ENCODE results near the gene HDAC4.

Gene HDAC4

DNA sequence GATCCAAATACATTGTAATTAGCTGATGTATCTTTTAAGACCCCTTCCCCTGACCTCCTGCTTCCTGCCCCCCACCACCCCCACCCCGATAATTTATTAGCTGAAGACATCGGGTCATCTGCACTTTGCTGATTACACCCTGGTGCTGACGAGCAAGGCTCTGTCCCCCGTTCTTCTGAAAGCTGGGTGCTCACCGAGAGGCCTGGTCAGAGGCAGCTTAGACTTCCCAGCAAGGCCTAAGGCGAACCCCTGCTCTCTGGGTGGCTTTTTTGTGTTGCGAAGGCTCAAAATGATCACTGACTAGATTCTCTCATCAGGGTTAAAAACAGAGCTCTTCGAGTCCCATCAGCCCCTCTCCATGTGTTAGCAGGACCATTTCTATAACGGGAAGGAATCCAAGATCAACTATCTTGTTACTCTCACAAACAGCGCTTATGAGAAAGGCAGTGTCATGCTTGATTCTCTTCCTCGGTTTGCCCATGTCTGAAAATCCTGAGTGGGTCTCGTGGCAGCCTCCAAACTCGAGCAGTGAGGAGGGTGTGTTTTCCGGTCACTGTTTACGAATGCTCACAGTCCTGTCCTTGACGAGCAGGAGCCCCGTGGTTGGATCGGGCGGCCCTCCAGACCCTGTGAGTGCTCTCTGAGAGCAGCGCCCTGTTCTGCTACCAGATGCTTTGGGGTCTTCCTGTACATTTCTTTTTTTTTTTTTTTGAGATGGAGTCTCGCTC lies 201.6 kb downstream of the HDAC4 start:
- DNase-seq, result no peak

DNA sequence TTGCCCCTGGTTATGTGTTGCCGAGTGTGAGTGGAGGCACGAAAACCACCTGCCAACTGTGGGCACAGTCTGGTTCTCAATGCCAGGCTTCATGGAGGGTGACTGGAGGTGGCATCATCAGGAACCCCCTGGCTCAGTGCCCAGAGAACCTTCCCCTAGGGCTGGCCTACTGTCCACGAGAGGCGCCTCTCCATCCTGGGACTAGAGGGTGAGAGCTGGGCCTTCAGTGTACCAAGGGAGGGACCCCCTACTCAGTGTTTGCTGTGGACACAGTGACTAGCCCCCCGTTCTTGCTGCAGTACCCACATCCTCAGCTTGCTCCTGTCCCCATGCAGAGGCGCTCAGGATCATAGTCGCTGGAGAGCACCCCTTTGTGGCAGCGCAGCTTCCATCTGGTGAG lies 202.6 kb downstream of the HDAC4 start:
- peak in 1 of 3 donors; percentile 20 for DNase-seq

DNA sequence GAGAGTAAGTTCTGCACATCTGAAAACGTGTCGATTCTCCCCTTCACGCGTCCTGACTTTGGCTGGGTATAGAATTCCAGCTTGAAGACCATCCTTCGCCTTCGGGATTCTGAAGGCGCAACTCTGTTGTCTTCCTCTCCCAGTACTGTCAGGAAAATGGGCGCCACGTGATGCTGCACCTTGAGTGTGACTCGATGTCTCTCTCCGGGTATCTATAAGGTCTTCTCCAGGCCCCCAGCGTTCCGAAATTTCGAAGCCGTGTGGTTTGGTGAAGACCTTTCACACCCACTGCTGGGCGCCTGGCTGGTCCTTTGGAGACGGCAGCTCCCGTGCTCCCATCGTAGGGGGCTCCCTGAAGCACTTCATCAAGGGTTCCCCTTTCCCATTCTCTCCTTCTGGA lies 203.7 kb downstream of the HDAC4 start:
- no peak for DNase-seq

DNA sequence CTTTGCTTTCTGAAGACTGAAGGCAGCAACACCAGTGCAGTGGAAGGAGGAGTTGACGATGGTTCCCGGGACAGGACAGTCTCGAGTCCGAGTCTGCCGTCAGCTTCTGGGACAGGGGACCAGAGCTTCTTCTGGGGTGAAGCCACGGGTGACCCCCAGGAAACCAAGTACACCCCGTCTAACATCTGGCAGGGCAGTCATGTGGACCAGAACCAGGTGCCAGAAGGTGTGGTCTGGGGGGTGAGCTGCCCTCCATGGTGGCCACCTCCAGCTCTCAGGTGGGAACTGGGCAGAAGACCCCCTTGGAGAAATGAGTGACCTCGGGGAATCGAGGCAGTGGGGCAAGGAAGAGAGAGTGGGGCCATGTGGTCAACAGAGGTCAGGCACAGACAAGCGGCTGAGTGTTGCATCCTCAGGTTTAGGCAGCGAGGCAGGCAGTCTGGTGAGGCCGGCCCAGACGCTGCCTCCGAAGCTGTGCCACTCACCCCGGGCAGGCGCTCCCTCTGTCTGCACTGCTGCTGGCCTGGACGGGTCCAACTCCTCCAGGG lies 204.3 kb downstream of the HDAC4 start:
- no peak for DNase-seq

DNA sequence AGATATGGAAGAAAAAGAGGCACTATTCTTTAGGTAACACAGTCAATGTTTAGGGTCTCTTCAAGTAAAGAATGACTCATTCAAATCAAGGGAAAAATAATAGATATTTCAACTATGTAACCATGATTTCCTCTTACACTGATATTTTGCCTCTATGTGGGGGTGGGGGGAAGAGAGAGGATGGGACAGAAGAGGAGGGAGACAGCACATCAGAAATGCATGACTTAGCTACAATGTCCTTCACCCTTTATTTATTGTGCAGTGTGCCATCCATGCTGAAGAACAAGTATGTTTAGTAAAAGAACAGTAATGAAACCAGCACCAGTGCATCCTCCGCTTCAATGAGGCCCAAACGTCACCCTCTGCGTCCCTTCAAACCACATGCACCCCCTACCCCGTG lies 204.8 kb downstream of the HDAC4 start:
- no peak for DNase-seq

DNA sequence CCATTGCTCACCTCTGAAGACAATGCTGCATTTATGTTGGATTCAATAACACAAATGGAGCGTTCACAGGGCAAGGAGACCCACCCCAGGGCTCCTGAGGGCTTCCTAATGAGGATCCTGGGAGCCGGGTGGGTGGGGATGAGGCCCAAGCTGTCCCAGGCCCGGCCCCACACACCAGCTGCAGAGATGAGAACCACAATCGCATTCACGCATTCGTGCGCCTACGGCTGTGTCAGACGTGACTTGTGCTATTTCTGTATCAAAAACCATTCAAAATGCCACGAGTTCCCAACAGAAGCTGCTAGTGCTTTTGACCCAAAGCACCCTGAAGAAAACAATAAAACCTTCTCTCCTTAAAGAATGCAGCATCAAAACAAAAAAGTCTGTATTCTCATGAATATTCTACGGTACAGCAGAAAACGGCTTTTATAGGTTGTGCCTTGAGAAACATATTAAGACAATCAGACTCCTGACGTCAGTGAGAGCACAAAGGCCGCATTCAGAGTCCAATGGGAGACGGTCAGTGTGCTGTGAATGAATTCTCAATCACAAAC lies 205.4 kb downstream of the HDAC4 start:
- DNase-seq, result no peak

DNA sequence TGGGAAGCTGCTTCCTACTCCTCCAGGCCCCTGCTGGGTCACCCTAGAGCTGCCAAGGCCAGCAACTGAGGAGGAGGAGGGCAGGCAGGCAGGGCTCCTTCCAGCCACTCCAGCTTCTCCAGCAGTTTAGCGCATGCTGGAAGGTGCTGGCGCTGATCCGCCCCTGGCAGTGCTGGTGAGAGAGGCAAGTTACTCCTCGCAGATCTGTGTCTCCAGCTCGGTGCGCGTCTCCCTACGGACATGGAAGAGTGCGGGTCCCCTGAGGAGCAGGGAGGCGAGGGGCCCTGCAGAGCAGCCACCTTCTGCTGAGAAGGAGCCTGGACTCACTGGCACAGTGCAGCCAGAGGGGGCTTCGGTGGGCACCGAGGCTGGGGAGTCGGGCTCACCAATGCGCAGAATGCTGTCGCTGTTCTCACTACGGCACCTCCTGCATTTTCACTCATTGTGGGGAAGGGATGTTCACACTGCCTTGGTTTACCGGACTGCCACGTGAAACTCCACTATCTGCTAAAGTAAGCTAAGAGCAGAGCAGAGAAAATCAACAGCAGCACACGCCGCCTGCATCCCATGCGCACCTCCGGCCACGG lies 206.0 kb downstream of the HDAC4 start:
- DNase-seq, result no peak

DNA sequence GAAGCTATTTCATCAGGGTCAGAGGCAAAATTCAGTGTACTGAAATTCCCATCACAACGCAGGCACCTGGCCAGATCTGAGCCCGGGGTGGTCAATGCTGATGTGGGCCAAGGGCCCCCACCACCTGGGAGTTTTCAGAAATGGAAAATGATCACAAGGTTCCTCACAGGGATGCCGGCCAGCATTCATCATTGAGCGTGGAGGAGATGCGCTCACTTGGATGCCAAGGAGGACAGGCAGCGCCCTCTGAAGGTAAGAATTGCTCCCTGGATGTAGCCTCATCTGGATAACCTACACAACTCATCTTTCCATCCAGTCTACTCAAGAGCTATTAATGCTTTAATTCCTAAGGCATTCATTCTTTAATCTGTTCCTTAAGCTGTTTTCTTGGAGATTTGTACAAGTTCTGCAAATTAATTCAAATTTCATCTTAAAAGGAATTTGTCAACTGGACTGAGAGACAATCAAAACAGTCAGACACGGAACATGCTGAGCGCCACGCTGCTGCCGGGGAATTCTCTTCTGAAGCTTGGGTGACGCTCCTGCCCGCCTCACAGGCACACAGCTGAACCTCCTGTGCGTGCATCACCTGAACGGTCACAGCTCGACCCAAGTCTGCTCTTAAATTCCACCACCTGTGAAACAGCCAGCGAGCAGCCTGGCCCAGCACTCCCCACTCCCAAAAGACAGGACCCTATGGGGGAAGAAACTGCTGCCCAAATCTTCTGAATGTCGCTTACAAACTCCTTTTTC lies 206.7 kb downstream of the HDAC4 start:
- DNase-seq, result no peak

DNA sequence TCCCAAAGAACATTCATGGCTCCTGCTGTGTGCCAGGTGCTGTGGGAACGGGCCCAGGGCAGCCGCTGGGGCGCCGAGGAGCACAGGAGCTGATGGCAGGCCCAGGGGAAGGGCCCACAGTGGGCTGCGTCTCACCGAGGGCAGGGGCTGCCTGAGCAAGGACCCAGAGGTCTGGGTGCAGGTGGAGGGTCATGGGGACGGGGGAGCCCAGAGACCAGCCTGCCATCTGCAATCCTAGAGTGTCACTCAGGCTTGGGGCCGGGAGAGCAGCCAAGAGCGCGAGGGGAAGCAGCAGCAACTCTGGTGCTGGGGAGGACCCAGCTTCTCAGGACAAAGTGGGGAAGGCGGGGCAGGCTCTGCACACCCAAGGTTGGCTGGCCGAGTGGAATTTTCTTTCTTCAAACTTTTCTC lies 207.4 kb downstream of the HDAC4 start:
- DNase-seq, result no peak

DNA sequence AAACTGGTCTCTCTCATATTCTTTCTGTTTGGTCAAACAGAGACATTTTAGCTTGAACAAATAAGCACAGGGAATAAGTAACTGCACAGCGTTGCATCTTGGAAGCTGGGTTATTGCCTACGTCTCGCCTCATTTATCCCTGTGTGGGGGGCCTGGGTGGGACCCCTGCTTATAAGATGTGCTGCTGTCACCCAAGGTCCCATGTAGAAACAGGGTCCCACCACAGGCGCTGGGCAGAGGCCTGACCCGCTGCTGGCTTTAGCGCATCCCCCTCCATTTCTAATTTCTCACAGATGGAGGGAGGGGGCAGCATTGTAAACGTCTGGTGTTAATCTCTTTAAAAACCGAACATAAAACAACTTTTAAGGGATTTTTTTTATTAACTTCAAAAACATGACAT lies 207.8 kb downstream of the HDAC4 start:
- DNase-seq, result no peak

DNA sequence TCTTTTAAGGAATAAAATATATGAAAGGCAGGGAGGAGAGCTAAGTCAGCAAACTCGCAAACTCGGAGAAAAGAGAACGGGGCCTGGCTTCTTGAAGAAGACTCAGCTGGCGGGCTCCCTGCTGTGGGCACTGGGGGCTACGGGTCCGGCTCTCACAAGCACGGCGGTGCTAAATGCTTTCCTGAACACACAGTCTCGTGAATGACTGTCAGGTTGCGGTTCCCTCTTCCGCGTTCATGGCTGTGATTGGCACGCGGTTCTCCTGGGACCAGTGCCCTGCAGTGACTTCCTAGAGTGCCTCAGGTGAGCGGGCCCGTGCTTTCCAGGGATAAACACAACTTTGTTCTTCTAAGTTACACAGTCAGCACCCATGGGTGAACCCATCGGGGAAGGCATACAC lies 208.4 kb downstream of the HDAC4 start:
- no peak for DNase-seq

DNA sequence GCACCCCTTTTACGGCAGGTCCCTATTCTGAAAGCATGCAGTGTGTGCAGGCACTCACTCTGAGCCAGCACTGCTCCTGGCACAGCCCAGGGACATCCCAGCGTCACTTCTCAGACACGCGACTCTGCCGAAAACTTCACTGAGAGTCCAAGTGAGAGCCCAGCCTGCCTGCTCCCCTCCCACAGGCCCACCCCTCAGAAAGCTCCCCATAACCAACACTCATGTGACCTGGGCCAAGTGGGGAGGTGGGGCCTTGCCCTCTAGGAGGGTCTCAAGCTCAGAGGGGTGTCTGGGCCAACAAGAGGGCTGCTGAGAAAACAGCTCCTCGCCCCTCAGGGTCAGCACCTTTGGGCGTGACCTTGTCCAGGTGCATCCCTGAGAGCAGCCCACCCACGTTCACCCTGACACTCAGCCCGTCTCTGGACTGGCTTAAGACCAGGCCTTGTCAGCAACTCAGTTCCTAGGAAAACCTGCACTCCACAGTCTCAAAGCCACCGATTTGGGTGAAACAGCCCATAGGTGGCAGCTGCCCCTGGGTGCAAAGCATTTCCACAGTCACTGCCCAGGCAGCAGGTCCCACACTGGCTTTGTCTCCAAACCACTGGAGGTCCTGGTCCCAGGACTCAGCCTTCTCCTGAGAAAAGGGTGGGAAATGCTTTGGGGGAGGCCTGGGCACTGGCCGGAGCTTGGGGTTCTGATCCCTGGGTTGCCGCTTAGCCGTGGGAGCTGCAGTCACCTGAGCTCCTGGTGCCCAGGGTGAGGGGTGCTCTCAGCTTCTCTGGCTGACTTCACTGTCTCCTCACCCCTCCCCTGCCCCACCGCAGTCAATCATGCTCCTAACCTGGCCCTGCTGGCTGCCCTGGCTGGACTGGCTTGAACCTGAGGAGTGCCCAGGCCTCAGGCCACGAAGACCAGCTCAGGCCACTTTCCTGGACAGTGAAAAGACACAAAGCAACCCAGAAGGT lies 209.6 kb downstream of the HDAC4 start:
- DNase-seq, result no peak

DNA sequence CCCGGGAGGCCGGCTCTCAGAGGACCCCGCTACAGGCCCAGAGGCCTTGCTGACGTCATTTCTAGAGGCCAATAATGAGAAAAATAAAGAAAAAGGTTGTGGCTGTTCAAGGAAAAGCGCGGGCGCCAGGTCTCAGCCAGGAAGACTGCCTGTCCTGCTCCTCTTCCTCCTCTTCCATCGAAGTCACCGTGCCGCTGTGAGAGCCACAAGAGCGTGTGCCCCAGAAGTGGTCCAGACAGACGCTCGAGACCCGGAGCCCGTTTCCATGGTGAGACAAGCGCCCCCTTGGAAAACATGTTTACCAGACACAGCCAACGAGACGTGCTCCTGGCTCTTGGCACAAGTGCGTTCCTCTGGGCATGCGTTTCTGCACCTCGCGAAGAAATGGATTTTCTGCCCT lies 210.5 kb downstream of the HDAC4 start:
- DNase-seq, result no peak

DNA sequence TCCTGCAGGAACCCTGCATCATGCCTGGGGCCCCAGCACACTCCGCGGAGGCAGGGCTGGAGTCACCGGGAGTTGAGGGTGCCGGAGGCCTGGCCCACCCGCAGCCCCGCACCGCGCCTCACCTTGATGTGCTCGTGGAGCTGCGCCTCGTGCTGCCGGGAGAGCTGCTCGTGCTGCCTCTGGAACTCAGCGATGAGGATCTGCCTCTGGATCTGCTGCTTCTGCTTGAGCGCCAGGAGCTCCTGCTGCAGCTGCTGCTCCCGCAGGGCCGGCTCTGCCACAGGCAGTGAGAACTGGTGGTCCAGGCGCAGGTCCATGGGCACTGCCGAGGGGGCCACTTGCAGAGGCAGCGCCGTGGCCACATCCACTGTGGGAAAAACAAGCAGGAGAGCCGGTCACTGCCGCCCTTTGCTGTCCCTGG lies 211.1 kb downstream of the HDAC4 start:
- DNase-seq, result no peak

DNA sequence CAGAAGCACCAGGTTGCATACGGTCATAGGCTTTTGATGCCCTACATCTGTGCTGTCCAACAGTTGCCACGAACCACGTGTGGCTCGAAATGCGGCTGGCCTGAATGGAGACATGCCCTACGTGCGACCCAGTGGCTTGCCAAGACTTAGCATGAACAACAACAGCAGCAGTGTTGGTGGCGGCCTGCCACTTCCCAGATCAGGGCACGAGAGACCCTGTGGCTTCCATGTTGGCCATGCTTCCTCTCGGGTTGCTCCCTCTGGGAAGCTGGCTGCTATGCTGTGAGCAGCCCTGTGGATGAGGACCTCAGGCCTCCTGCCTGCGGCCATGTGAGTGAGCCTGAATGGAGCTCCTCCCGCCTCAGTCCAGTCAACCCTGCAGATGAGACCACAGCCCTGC lies 212.3 kb downstream of the HDAC4 start:
- DNase-seq, result no peak

DNA sequence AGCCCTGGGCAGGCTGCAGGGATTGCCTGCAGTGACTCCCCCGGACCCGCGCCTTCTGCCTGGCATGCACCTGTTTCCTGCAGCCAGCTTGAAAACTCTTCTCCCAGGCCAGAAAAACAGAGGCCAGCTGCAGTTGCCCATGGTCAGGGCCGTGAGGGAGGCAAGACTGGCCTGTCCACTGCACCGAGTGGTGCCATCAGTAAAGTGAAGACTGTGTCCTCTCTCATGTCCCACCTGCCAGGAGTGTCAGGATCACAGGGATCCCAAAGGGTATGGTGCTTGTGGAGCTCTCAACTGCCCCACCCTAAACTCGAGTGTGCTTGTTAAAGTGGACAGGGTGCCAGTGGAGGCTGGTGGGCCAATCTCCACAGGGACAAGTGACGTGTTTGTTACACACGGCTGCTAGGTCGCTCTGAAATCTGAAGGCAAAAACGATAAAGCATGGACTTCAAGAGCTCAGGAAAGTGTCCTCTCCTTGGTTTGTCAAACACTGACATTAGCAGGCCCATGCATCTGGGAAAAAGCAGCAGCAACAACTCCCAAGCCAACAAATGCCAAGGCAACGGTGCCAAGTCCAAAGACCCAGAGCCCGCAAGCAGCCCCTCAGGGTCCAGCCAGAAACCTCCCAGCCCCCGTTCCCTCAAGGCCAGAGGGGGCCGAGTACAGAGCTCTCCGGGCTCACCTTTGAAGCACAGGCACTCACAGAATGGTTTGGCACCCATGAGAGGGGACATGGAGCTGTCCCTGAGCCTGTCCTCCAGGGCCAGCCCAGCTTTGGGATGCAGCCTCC lies 213.2 kb downstream of the HDAC4 start:
- no peak for DNase-seq

DNA sequence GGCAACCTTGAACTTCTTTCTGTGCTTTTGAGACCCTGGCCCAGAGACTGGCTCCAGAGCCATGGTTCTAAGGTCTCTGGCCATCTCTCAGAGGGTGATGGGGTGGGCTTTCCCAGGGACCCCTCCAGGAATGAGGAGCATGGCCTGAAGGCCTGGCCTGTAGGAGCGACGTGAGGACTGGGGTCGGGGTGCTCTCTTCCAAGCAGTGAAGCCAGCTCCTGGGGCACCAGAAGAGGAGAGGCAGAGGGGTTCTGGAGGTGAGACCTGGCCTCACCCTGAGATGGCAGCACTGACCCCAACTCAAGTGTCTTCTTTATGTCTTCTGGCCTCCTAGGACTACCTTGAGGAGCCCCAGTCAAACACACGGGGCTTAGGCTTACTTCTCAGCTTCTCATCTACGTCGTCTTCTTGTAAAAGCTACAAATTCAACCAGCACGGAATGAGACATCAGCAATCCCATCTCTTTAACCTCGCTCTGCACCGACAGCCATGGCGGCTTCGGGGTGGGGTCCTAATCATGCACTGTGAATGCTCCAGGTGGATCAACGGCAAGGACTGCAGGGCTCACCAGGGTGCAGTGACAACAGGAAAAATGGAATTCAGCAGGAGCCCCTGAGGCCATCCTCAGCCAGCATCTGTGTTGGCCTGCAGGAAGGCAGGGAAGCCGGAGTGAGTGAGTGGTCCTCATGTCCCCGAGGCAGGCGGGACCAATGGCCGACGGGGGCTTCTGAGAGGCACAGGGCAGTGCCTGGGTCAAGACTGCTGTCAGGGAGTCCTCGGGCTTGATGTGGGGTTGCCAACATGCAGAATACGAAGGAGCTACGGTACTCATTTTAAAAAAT lies 214.1 kb downstream of the HDAC4 start:
- DNase-seq, result no peak

DNA sequence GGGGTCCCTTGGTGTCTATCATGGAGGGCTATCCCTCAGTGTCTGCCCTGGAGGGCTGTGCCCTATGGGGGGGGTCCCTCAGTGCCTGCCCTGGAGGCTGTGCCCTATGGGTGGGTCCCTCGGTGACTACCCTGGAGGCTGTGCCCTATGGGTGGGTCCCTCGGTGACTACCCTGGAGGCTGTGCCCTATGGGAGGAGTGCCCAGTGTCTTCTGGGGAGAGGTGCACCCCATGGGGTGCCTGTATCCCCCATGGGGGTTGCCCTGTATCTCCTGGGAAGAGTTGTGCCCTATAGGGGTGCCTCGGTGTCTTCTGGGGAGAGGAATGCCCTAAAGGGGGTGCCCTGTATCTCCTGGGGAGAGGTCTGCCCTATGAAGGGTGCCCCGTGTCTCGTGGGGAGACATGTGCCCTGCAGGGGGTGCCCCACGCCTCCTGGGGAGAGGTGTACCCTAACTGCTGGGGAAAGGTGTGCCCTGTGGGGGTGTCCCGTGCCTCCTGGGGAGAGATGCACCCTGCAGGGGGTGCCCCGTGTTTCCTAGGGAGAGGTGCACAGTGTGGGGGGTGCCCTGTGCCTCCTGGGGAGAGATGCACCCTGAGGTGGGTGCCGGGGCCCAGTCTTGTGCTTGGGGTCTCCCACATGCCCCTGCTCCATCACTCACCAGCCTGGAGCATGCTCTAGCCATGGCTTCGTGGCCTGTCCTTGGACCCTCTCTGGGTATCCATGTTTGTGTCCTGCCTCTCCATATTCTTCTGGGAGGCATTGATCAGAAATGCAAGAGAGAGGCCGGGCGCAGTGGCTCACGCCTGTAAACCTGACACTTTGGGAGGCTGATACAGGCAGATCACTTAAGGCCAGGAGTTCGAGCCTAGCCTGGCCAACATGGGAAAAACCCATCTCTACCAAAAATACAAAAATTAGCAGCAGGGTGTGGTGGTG lies 215.6 kb downstream of the HDAC4 start:
- DNase-seq, result no peak

DNA sequence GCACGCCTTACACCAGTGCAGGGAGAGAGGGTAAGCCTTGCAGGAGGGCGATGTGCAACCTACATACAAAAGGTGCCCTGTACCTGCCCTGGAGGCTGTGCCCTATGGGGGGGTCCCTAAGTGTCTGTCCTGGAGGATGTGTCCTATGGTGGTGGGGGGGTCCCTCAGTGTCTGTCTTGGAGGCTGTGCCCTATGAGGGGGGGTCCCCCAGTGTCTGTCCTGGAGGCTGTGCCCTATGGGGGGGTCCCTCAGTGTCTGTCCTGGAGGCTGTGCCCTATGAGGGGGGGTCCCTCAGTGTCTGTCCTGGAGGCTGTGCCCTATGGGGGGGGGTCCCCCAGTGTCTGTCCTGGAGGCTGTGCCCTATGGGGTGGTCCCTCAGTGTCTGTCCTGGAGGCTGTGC lies 216.6 kb downstream of the HDAC4 start:
- no peak for DNase-seq

Data from suppressor macrophage treated with lipopolysaccharide for 1 hour (primary cell).